NCI-H69 (cell line): ENCODE results near the gene CLIP4.
"Not testable (repeated sequence)": the region's sequence is repeated elsewhere in the genome, so short reads cannot be mapped to it uniquely, and the experiment has no call there.

ENCODE experiments used
- DNase-seq: peaks from one replicate; lab custom pipeline; 2025; lab: John Stamatoyannopoulos, UW

The CLIP4 gene

DNA sequence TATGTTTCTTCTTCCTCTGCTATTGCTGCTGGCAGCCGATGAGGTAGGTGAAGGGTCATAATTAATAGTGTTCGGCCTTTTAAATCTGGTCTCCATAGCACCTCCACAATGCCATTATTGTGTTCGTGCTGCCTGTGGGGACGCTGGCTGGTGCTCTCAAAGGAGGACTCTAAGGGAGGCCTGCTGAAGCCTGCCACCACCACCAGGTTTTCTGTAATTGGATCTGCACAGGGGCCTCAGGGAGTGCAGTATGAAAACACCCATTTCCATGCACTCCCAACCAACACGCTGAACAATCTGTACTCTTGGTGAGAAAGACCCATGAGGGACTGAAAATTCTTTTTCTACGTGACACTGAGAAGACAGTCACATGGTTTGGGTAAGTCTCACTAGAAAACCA lies 17.6 kb upstream of the CLIP4 start:
- DNase-seq = peak; percentile 68

GRCh38 chr2:29100564-29100963 lies 14.7 kb upstream of the CLIP4 start:
- DNase-seq = no peak

DNA sequence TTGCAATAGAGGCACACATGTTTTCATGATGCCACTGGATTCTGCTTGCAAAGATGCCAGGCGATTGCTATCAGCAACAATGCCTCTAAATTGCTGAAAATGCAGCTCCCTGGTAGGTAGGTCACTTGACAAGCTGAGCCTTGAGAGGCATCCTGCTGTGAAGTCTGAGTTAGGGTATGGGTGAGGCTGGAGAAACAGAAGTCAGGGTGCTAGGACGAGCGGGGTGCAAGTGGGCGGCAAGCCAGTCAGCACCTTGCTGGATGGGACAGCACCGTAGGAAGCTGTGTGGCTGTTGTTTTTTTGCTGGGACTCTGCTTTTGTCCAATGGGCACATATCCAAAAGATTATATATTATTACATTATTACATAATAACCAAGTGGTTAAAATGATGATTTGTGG lies 10.5 kb upstream of the CLIP4 start:
- DNase-seq = peak; percentile 55

- DNase-seq = peak; percentile 65
These were observed 9.8 kb upstream of the CLIP4 start for GRCh38 chr2:29105375-29105774.

DNA sequence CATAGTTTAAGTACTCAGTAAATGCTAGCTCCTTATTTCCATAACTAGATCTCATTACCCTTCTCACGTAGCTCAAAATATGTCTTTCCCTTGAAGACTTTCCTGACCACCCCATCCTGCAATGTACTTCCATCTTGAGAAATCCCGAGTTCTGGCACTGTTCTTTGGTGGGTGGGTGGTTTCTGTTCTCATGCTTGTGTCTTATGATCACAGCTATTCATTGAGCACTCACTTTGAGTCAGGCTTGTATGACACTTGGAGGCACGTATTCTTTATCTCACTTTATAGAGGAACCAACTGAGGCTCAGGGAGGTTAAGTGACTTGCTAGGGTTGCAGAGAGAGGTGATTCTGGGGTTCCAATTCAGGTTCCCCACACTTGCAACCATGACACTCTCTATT lies 9.0 kb upstream of the CLIP4 start:
- DNase-seq = peak; percentile 40

- DNase-seq = peak; percentile 92
These were observed 8.2 kb upstream of the CLIP4 start for GRCh38 chr2:29106980-29107388.

DNA sequence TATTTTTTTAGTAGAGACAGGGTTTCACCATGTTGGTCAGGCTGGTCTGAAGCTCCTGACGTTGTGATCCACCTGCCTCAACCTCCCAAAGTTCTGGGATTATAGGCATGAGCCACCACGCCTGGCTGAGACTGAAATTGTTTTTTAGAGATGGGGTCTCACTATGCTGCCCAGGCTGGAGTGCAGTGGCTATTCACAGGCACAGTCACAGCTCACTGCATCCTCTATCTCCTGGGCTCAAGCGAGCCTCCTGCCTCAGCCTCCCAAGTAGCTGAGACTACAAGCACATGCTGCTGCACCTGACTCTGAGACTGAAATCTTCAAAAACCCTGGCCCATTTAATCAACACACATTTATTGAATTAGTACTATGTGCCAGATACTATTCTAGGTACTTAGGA lies 7.7 kb upstream of the CLIP4 start:
- not testable (repeated sequence) for DNase-seq

DNA sequence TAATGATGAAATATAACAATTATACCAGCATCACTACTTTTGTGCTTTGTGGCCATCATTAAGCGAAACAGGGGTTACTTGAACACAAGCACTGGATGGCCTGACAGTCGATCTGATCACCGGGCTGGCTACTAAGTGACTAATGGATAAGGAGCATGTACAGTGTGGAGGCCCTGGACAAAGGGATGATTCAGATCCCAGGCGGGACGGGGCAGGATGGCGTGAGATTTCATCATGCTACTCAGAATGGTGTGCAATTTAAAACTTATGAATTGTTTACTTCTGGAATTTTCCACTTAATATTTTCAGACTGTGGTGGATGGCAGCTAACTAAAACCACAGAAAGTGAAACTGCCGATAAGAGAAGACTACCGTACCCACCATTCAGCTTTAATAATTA lies 7.0 kb upstream of the CLIP4 start:
- DNase-seq = peak; percentile 18

GRCh38 chr2:29109246-29109645 lies 6.0 kb upstream of the CLIP4 start:
- DNase-seq = no peak

DNA sequence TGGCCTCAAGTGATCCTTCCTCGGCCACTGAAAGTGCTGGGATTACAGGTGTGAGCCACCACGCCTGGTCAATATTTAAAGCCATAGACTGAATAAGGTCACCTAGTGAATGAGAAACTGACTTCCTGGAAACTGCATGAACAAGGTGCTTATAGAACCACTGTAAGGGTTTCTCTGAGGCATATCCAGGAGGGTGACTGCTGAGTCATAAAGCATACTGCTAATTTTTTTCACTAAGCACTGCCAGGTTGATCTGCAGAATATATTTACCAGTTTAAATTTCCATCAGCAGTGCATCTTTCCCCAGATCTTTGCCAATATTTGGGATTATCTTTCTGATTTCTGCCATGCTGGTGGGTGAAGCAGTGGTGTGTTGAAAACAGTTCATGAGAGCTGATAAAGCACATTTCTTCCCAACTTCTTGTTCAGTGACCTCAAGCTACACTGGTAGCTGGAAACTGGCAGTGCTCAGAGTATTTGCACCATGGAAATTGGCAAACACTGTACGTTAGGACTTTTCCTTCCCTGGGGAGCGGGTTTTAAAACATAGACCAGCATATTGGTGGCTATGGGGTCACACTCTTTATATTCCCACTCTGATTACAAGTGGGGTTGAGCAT lies 4.2 kb upstream of the CLIP4 start:
- DNase-seq = peak; percentile 22

GRCh38 chr2:29112379-29112778 lies 2.8 kb upstream of the CLIP4 start:
- no peak for DNase-seq

DNA sequence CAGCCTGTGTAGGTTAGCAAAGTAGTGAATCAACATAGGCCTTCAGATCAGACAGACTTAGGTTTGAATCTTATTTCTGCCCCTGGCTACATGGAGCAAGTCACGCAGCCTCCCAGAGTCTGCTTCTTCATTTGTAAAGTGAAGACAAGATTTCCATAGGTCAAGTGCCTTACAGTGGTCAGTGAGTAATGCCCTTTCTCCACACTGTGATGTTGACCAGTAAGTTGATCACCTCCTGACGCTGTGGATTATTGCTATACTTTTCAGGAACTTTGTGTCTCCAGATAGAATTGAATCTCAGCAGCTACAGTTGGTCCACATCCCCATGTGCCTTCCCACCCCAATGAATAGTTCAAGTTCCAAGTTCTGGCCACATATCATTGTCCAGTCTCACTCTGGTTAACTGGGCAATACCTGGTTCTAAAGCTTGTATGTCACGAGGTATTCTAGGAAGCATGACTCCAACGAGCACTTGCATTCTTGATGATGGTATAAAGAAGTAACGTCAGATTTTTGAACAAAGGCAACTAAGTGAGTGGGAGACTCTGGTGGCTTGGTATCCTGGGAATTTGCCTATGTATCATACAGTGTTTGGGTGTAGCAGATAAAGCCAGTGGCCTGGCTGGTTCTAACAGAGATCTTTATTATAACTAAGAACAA lies 2.1 kb upstream of the CLIP4 start:
- DNase-seq = no peak

DNA sequence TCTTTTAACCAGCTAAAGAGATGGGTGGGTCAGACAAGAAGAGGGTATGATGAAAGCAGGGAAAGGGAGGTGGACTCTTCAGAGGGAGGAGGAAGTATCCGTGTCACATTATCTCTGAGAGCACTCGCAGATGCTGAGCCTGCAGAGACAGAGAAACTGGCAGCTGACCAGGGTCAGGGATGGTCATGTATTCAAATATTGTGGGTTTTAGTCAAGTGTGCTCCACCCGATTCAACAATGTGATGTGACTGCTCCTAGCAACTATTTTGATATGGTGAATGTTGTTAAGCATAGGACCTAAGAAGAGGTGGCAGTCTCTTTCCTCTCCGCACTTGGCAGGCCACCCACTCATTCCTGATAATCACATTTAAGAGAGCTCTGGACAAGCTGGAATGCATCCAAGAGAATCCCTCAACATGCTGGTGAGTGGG lies 1.3 kb upstream of the CLIP4 start:
- peak; percentile 51 for DNase-seq

DNA sequence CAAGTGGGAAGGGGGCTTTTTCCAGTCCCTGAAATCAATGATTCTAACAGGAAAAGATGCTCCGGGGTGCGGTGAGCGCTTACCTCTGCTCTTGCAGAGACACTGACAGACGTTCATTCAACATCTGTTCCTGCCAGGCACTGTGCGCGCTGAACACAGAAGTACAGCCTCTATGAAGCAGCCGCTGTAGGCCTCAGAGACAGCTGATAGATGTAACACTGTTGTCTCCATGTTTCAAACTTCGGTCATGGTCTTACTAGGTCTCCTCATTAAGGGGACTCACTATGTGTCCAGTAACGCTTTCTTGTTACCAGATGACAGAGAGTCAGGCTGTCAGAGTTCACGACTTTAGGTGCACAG lies 649 bp upstream of the CLIP4 start:
- peak; percentile 57 for DNase-seq

DNA sequence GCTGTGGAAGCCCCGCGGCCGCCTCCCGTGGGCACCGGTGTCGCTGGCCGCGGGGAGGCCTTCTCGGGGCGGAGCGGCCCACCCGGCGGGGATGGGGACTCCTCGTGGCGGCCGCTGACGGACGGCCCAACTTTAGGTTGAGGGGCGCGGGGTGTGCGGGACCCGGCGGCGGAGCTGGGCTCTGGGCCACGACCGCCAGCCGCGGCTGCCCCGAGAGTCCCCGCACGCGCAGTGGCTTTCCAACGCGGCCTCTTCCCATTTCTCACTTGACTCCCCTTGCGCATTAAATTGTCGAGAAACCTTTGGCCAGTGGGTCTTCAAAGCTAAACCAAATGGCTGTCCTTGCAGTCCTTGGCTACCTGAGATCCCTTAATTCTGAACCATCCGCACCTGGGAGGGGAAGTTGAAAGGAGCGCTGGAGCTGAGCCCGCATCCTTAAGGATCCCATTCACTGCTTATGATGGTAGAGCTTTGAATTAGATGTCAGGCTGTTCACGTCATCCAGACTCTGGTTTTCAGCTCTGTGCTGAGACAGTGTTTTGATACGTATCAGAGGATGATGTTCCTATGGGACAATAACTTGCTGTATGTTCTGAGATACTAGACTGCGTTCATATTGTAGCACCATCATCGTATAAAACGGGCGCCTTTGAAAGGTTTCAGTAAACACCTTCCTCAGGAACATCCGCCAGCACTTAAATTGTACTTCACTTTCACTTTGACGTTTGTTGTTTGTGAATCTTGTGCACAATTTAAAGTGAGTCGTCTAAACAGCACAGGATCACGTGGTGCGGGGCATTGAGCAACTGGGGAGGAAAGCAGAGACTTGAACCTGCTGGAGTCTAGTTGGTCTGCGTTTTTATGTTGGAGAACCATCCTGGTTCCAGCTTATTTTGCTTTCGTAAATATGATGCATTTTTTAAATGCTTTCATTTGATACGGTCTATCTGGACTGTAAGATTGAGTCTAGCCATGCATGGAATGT lies 874 bp downstream of the CLIP4 start:
- peak; percentile 72 for DNase-seq

GRCh38 chr2:29117636-29118303 lies 2.6 kb downstream of the CLIP4 start:
- peak; percentile 41 for DNase-seq

DNA sequence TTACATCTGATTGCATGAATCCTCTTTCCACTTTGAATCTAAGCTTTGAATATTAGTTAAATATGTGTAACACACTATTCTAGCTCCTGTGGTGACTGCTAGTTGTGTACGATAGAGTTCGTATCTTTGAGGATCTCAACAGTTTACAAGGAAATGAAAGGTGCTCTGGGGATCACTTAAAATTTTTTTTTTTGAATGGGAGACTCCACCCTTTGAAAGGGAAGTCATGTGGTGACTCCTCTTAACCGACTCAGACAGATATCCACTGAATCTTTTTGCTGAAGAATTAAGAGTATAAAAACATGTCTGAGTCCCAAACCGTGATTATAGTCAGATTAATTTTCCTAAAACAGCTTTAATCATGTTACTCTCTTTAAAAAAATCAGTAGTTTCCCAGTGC lies 4.0 kb downstream of the CLIP4 start:
- no peak for DNase-seq

DNA sequence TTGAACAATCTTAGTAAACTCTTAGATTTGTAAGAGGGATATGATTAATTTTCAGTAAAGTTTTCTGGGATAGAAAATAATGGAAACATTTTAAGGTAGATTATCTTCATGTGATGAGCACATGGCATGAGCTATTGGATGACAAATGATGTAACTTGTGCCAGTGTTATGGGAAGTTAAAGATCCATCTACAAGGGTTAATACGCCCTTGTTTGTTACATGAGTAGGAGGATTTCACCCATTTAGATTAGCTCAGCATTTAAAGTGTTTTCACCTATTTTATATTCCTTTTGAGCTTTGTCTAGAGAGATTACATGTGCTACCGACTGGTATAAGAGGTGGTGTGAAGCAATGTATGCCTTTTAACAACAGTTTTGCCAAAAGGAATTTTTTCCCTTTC lies 5.6 kb downstream of the CLIP4 start:
- DNase-seq = no peak

- no peak for DNase-seq
These were observed 8.6 kb downstream of the CLIP4 start for GRCh38 chr2:29123617-29124349.

DNA sequence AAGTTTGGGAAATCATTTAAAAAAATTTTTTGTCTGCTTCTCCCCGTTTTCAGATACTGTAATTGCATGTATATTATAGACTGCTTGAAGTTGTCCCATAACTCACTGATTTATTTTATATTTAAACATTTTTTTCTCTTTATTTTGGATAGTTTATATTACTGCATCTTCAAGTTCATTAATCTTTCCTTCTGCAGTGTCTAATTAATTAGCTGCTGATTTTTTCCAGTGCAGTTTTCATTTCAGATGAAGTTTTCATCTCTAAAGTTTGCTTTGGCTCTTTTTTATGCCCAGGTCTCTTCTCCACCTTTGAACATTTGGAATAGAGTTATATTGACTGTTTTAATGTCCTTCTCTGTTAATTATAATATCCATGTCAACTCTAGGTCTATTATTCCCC lies 9.3 kb downstream of the CLIP4 start:
- no peak for DNase-seq

DNA sequence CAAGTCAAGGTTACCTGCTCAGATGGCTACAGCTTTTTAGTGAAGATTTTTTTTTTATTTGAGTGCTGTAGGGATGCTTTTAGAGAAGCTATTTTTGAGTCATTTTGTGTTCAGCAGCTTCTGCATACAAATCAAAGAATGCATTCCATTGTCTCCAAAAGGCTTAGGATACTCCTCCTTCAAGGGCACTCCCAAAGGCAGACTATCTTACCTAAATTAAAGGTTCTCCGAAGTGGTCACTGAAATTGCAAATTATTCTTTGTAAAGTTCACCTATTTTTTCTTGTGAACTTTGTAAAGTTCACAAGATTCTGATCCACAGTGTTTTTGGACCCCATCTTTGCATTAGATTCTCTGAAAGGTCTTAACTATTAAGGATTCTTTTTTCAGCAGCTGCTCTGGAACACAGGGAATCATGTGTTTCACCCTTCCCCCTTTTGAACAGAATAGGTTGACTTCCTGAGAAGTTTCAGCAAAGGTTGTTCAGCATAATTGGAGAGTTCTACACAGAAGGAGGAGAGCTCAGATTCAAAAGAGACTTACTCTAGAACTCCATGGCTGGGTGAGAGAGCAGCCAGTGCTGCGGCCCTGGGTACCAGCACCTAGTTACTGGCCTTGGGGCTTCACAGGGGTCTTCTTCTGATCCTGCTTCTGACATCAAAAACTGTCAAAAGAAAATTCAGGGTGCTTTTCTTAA lies 14.5 kb downstream of the CLIP4 start:
- peak; percentile 13 for DNase-seq
